GM23338 (cell line): ENCODE results near the gene IKBIP. TPM values are rescaled to one million over a fixed set of nuclear protein-coding genes. Genes with fewer than 3 reads are reported as not detected.

Experiments used
- ATAC-seq: fragments of 200-7000 bp; cut with Tn5 transposase; 3 replicates; pipeline ENCODE4 v1.9.1; 2020
- DNase-seq: peaks from one replicate; pipeline ENCODE4 v3.0.0-alpha.2; 2015; ENCODE audit warnings: low spot score
- H2AFZ ChIP-seq: fragments of 200-600 bp; sonication (generic); 2 replicates; pipeline ENCODE4 v1.8.0; 2016; ENCODE audit warnings: antibody characterized with exemption, mild to moderate bottlenecking, moderate library complexity
- H3F3A ChIP-seq: fragments of 200-600 bp; sonication (generic); replicated peaks from 2 replicates; pipeline ENCODE4 v1.8.0; 2017; ENCODE audit warnings: antibody characterized with exemption, mixed run types, low read depth
- H3K27ac ChIP-seq: fragments of 200-600 bp; sonication (generic); 2 replicates; pipeline ENCODE4 v1.6.1; 2016; ENCODE audit warnings: low read depth
- H3K27me3 ChIP-seq: fragments of 200-600 bp; sonication (generic); 2 replicates; pipeline ENCODE4 v1.8.0; 2016; ENCODE audit warnings: mild to moderate bottlenecking, mixed run types, moderate library complexity; ENCODE audit not compliant: insufficient read depth
- H3K36me3 ChIP-seq: fragments of 200-600 bp; sonication (generic); 2 replicates; pipeline ENCODE4 v1.8.0; 2016; ENCODE audit warnings: mild to moderate bottlenecking; ENCODE audit not compliant: insufficient read depth
- H3K4me1 ChIP-seq: fragments of 200-600 bp; sonication (generic); 2 replicates; pipeline ENCODE4 v1.8.0; 2016; ENCODE audit warnings: mild to moderate bottlenecking, moderate library complexity; ENCODE audit not compliant: insufficient read depth
- H3K4me2 ChIP-seq: fragments of 200-600 bp; sonication (generic); 2 replicates; pipeline ENCODE4 v1.7.1; 2017; ENCODE audit warnings: mixed run types
- H3K4me3 ChIP-seq: fragments of 200-600 bp; sonication (generic); 2 replicates; pipeline ENCODE4 v1.6.1; 2016; ENCODE audit warnings: mixed run types
- H3K79me2 ChIP-seq: fragments of 200-600 bp; sonication (generic); replicated peaks from 2 replicates; pipeline ENCODE4 v1.8.0; 2017; ENCODE audit warnings: mild to moderate bottlenecking; ENCODE audit not compliant: insufficient read depth
- H3K9me2 ChIP-seq: fragments of 200-600 bp; sonication (generic); 2 replicates; pipeline ENCODE4 v1.8.0; 2017; ENCODE audit not compliant: insufficient read depth
- H4K20me1 ChIP-seq: fragments of 200-600 bp; sonication (generic); replicated peaks from 2 replicates; pipeline ENCODE4 v1.8.0; 2017; ENCODE audit warnings: mild to moderate bottlenecking; ENCODE audit not compliant: insufficient read depth
- H3K27ac Mint-ChIP-seq: 2 replicates; pipeline ENCODE4 v1.8.0; 2020; ENCODE audit warnings: inconsistent platforms, mild to moderate bottlenecking, moderate library complexity, mixed read lengths
- H3K27me3 Mint-ChIP-seq: 3 replicates; pipeline ENCODE4 v1.8.0; 2022; ENCODE audit warnings: low read depth, mild to moderate bottlenecking, moderate library complexity, mixed read lengths, inconsistent platforms; ENCODE audit not compliant: insufficient read depth, poor library complexity
- H3K36me3 Mint-ChIP-seq: 3 replicates; pipeline ENCODE4 v1.8.0; 2021; ENCODE audit warnings: low read depth, mild to moderate bottlenecking, inconsistent platforms, moderate library complexity, mixed read lengths
- H3K4me1 Mint-ChIP-seq: 3 replicates; pipeline ENCODE4 v1.8.0; 2020; ENCODE audit warnings: mild to moderate bottlenecking, inconsistent platforms, mixed read lengths
- H3K4me3 Mint-ChIP-seq: 3 replicates; pipeline ENCODE4 v1.8.0; 2021; ENCODE audit warnings: moderate library complexity, mild to moderate bottlenecking, inconsistent platforms, mixed read lengths
- H3K9me3 Mint-ChIP-seq: 3 replicates; pipeline ENCODE4 v1.8.0; 2020; ENCODE audit warnings: moderate library complexity, mild to moderate bottlenecking, inconsistent platforms, mixed read lengths
- CREB1 ChIP-seq: fragments of 250-450 bp; sonication (Bioruptor Pico); IDR thresholded peaks from 2 replicates; pipeline ENCODE4 v1.5.0; 2020; ENCODE audit warnings: low read depth, mild to moderate bottlenecking, moderate library complexity
- CTCF ChIP-seq, 2 experiments: fragments of 200-600 bp in 1 of 2; sonication (generic) in 1 of 2; conservative IDR thresholded peaks; 2 replicates each; pipeline versions ENCODE4 v1.5.1 to v1.6.1; 2016 to 2017; ENCODE audit warnings: antibody characterized with exemption in 2 of 2, low read depth in 2 of 2, mild to moderate bottlenecking in 2 of 2, moderate library complexity in 1 of 2
- EZH2phosphoT487 ChIP-seq: fragments of 200-600 bp; sonication (generic); IDR thresholded peaks from one replicate; pipeline ENCODE4 v1.8.1; 2018; ENCODE audit warnings: antibody characterized with exemption; ENCODE audit not compliant: unreplicated experiment
- NANOG ChIP-seq: IDR thresholded peaks from 2 replicates; pipeline ENCODE4 v1.6.1; 2016; ENCODE audit warnings: antibody characterized with exemption, borderline replicate concordance
- POLR2AphosphoS5 ChIP-seq: IDR thresholded peaks from 2 replicates; pipeline ENCODE4 v1.6.1; 2016; ENCODE audit warnings: antibody characterized with exemption, low read depth
- REST ChIP-seq: IDR thresholded peaks from one replicate; pipeline ENCODE4 v1.6.1; 2018; ENCODE audit warnings: antibody characterized with exemption; ENCODE audit not compliant: unreplicated experiment
- ZNF331 ChIP-seq: fragments of 250-450 bp; sonication (Bioruptor Pico); IDR thresholded peaks from 2 replicates; pipeline ENCODE4 v1.5.0; 2020; ENCODE audit warnings: low read depth, mild to moderate bottlenecking, moderate library complexity
- ZNF462 ChIP-seq: fragments of 250-450 bp; sonication (Bioruptor Pico); IDR thresholded peaks from 2 replicates; pipeline ENCODE4 v1.5.0; 2020; ENCODE audit warnings: mild to moderate bottlenecking, moderate library complexity
- polyA plus RNA-seq: library from polyadenylated mRNA; unstranded; fragments of >200 nt; fragmentation: Nextera tagmentation; extraction: Ambion mirVana; gene quantifications from 2 replicates; pipeline ENCODE4 v1.2.1, GENCODE V29; 2016
- total RNA-seq: library from RNA; depleted of rRNA; stranded (reverse); fragments of >200 nt; shearing (Covaris generic); gene quantifications from 2 replicates; pipeline ENCODE4 v1.2.3, GENCODE V29; 2014

IKBIP gene
- total and polyA plus RNA-seq, 2 experiments from 2014 or later, result 17.8 to 22.5 TPM

- H3K4me2 ChIP-seq, result no peak overlapping the region
- H3K4me1 Mint-ChIP-seq, result no peaks in the 10 kb centered on the region
- H3F3A ChIP-seq, result no peaks in the 10 kb centered on the region
- DNase-seq, result no peak
- no peaks in the 10 kb centered on the region; the same call in 1 of the 2 replicates for H4K20me1 ChIP-seq
- TF ChIP-seq CTCF (conservative IDR thresholded peaks at IDR 0.05; ENCODE audit: low read depth in 2 of 2) (no peak), NANOG (no peak), POLR2AphosphoS5 (no peak), ZNF331 (CRISPR knock-in tag) (no peak), ZNF462 (CRISPR knock-in tag) (no peak), REST (no peak), EZH2phosphoT487 (no peak), CREB1 (CRISPR knock-in tag) (no peak)
- no peaks in the 10 kb centered on the region for H3K36me3 Mint-ChIP-seq
- no peaks in the 10 kb centered on the region for H3K79me2 ChIP-seq
- no peaks in the 10 kb centered on the region for H3K4me1 ChIP-seq
- no peaks in the 10 kb centered on the region for H3K27me3 ChIP-seq
- H3K9me3 Mint-ChIP-seq, result no peaks in the 10 kb centered on the region
- H3K36me3 ChIP-seq, result no peaks in the 10 kb centered on the region
- no peak overlapping the region for H3K4me3 Mint-ChIP-seq
- H3K9me2 ChIP-seq, result no peaks in the 10 kb centered on the region
- no peak overlapping the region for H3K4me3 ChIP-seq
- H3K27me3 Mint-ChIP-seq, result no peaks in the 10 kb centered on the region
- H3K27ac Mint-ChIP-seq, result no peak overlapping the region
- H3K27ac ChIP-seq, result no peak overlapping the region
- H2AFZ ChIP-seq, result no peak overlapping the region
- no peak for ATAC-seq
Measured at GRCh38 chr12:98581101-98581500, 63.5 kb downstream of the IKBIP start.
